NCI-H1105 (cell line): ENCODE results near the gene CHSY3.

Experiments
- DNase-seq: peaks from one replicate; lab custom pipeline; 2025; lab: John Stamatoyannopoulos, UW

Gene CHSY3

DNA sequence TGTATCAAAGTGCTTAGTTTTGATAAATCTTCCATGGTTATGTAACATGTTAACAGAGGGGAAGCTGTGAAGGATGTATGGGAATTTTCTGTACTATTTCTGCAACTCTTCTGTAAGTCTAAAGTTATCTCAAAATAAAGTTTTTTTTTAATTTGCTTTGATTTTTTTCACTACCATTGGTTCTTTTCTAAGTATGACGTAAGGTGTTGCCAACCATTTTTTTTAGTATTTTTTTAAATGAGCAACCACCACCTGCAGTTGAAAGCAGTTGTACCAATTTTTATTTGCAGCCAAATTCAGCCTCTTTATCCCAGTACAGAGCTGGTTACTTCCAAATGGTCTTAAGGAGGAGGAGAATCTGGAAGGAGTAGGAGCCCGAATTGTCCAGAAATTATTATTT is 192.2 kb downstream of the CHSY3 start:
- no peak for DNase-seq

DNA sequence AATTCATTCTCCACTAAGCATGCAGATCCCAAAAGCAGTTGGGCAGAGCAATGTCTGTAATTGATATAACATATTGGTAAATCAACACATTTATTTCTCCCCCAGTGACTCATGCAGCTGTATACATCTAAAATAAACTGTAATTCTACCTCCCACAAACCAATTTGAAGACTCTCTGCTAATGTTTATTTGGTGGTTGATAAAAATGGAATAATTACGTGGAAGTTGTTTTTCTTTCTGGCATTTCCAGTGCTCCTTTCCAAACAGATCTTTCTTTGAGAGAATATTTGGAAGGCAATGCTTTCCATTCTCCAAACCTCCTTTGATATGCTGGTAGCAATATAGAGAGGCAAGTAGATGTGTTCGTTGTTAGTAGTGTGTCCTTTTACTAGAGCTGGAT is 194.7 kb downstream of the CHSY3 start:
- DNase-seq, result no peak

DNA sequence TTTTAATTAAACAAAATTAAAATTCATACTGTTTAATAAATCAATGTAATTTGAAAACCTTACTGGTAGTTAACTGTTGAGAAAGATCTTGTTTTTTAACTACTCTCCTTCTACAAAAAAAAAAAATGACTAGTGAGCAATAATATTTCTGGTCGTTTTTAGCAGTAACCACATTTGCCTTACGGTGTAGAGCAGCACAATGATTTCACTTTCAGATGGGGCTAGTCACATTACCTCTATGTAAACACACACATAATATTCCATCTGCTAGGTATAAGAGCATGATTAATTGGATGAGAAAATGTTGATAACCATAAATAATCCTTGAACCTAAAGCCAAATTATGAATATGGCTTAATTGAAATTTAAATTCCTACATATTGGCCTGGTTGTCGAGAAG is 198.1 kb downstream of the CHSY3 start:
- DNase-seq, result no peak

DNA sequence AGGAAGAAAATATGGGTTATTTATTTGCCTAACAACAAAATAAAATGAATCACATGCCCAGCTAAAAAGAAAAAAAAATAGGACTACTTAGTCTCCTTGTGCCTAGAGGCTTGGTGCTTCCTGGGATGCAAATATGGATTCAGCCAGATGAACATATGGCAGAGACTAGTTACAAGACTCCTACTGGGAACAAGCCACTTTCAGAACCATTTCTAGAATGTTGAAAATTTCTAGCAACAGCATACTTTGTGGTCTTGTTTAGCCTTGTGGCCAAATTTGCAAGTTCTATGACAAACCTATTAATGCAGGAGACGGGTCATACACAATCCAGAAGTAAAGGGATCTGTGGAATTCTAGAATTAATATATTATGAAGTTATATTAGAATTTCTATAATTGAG is 198.7 kb downstream of the CHSY3 start:
- no peak for DNase-seq

DNA sequence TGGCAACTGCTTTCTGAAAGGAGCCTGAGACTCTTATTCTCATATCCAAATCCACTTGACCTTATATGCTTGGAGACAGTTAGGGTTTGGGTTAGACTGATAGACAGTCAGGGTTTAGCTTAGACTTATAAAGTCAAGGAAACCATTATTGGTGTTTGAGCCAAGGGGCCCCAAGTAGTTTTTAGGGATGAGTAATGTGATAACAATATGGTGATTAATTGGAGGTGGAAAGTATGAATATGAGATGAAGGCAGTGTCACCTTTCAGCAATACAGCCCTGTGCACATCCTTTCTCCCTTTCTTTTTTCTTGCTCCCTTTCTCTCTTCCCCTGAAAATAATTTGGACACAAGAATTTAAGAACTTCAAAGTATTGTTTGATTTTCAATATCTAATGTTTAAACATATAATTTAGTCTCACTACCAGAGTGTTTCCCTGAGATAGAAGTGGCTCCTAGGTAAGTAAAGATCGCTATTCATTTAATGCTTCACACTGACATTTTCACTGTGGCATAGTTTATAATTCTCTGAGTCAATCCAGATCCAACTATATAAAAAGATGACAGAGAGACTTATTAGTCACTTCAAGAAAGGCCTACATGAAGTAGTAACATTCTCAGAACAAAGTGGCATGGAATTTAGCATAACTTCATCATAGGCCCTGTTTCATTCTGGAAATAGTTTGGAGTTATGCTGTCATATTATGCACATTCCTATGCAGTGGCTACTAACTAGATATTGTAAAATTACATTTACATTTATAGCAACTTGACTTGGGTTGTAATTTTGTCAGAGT is 200.8 kb downstream of the CHSY3 start:
- no peak for DNase-seq

DNA sequence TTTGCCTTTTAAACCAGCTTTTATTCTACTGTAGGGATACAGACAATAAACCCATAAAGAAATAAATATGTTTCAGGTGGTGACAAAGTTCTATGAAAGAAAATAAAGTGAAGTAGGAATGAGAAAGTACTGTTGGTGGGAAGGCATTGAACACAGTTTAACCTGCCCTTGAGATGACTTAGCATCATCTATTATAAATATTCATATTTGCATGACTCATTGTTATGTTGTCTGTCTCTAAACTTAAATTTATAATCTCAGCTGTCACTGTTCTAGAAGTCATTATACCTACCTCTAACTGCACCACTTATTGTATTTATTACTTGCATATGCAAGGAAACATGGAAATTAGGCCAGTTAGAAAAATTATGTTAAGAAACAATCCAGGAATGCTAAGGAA is 202.2 kb downstream of the CHSY3 start:
- no peak for DNase-seq

DNA sequence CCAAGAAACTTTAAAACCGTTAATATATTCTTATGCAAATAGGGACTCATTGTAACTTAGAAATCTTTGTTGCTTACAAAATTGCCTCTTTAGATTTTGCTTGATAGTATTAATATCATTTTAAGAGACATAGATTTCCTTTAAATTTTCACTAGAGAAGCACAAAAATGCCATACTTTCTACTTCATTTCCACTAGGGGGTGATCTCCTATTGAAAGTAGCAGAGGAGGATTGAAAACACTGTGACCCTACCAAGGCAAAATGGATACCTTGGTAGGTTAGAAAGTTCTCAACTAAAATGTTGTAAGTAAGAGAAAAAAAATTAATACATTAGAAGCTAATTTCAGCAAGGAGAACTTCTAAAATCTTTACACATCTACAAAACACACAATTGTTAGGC is 204.9 kb downstream of the CHSY3 start:
- DNase-seq, result no peak

DNA sequence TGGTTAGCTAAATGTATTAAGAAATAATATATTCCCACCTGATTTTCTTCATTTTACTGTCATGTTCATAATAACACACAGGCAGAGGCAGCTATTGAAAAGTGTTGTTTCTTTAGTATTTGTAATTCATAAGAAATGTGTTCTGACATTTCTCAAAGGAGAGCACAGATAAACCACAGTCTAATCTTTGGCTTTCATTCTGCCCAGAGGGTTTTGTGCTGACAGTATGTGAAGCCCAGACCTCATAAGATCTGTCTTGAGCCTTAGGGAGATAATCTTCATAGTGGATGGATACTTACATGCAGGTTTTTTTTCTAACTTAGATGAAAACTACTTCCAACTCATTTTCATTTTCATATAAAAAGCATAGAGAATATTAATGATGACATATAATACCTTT is 206.1 kb downstream of the CHSY3 start:
- DNase-seq, result no peak

DNA sequence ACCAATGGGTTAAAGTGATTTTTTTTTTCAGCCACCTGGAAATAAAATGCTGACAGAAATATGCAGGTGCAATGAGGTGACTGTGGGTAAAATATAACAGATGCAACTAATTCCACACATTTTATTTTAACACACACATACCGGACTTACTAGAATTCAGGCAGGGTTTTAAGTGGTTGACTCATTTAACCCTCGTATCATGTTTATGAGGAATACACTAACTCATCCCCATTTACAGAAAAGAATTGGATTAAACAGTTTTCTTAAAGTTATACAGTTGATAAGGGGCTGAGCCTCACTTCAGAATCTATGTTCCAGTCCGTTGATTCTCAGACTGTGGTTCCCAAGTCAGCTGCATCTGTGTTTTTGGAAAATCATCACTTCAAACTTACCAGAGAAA is 207.5 kb downstream of the CHSY3 start:
- DNase-seq, result no peak

DNA sequence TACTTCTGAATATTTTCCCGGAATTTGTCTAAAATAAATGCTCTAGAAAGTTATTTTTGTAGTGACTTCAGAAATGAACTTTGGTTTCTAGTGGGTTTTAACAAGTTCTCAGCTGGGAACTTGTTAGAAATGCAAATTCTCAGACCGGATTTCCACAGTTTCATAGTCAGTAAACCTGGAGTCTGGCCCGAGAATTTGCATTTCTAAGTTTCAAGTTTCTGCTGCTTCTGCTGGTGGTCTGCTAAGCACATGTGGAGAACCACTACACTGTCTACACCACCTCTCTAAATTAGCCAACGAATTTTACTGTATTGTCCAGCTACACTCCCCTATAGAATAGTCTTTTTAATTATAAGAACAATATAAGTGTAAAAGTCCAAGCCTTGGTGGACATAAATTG is 208.0 kb downstream of the CHSY3 start:
- no peak for DNase-seq

DNA sequence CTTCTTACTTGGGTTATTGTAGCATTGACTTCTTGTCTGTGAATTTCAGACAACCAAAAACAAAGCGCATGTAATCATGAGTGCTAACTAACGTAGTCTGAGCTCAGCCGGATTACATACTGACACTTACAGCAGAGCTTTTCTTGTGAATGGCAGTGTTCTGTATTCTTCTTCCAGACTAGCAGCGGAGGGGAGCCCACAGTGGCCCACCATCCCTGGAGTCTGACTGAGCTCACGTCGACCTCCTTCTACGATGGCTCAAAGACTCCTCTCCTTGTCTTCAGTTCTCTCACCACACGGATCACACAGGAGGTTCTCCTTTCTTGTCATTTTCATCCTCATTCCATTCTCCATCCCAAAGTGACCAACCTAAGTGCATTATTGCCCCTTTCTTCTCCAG is 211.4 kb downstream of the CHSY3 start:
- no peak for DNase-seq

DNA sequence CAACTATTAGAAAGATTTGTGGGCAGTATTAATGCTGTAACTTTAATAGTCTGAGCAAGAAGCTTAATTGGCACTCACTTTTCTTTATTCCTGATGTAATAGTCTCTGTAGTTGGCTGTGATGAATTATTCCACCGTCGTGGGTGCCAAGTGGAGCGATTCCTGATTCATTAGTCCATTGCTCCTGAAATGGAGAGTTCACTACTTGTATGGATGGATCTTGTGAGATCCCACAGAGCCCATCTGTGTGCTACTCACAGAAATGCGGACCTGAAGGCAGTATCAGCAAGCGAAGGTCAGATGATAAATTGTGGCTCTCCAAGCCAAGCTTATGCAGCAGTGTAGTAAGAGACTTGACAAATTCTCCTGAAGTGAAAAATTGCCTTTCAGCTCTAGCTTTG is 212.2 kb downstream of the CHSY3 start:
- no peak for DNase-seq

DNA sequence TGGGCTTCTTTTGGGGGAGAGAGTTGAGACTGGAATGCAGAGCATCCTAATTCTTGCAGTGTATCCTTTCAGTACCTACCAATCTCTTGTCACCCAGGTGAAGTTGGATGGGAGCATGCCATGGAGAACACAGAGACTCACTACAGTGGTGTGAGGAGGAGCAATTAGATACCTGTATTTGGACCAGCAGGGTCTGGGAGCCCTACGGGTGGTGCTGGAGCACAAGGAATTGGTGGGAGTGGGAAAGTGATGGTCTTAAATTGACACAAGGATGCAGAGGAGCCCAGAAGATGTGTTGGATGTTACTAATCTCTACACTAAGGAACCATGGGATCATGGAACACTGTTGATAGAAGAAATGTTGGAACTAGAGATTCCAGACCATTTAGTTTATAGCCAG is 212.7 kb downstream of the CHSY3 start:
- no peak for DNase-seq

DNA sequence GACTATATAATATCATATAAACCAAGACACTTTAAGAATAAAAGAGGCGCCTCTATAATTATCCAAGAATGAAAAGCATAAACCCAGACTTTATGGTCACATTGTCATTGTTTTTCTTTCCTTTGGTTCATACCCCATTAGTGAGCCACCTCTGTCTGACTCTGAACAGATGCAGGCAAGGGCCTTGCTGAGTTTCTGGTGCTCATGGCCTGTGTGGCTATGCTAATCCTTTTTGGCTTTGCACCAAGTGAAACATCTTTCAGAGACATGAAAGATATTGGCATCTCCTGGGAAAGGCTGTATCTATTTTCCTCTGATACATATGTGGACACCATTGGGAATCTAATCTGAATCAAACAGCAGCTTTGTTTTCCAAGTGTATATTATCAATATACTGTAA is 222.5 kb downstream of the CHSY3 start:
- no peak for DNase-seq

DNA sequence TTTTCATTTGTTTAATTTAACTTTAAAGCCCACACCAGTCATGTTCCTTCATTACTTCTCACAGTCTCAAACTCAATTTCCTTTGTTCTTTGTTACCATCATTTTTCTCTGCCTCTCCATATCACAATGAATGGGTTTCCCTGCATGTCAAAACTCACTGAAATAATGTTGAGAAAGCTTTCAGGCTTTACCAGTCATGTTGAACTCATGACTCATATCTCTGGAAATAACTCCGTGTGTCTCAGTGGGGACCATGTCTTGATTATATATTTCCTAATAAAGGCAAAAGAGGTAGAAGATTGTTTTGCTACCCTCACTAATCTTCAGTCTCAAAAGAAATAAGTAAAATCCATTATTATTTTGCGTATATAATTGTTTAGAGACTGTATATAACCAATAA is 231.2 kb downstream of the CHSY3 start:
- DNase-seq, result no peak

DNA sequence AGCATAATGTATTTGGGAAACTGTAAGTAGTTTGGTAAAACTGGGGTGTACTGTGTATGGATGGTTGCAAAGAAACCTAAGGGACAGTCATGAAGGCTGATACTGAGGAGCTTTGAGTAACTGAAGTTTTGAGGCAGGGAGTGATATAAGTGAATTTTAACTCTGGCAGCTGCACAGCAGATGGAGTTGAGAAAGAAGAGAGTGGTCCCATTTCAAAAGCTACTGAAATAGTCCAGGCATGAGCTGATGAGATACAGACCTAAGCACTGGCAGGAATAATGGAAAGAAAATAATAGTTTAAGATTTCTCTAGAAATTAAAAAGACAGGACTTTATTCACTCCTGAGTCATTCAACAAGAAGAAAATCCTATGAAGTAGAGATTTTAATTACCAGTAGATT is 232.0 kb downstream of the CHSY3 start:
- DNase-seq, result no peak

DNA sequence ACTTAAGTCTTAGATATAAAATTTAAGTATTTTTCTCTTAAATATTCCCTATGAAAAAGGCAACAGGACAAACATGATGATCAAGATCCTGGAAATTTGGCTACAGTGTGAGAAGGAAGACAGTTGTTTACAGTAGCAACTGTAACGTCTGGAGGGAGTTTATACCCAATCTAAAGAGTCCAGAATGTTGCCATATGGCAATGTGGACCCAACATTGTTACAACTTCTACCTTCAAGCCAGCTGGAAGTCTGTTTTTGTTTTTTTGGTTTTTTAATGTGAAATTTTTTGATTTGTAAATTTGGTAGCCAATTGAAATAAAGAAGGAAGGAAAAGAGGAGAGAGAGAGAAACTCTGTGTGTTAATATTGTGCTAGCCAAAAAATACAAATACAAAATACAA is 233.4 kb downstream of the CHSY3 start:
- DNase-seq, result no peak

DNA sequence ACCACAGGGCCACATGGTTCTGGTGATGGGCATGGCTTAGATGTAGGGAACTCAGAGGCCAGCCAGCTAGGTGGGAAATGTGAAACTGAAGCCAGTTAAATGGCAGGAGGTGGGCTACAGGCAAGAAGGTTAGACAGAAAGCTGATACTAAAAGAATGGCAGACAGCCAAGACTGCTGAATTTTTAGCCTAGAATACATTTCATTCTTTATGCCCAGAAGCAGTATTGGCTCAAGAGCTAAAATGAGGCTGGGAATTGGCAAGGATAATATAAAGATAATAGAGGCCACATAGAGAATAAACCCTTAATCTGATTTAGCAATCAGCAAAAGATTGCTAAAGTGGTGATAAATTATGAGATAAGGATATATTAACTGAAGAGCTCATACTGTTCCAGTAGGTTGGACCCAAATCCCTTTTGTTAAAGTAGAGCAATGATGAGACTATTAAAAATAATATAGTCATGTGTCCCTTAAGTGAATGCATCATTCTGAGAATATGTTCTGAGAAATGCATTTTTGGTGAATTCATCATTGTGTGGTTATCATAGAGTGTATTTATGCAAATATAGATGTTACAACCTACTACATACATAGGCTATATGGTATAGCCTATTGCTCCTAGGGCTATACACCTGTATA is 234.3 kb downstream of the CHSY3 start:
- DNase-seq, result no peak

DNA sequence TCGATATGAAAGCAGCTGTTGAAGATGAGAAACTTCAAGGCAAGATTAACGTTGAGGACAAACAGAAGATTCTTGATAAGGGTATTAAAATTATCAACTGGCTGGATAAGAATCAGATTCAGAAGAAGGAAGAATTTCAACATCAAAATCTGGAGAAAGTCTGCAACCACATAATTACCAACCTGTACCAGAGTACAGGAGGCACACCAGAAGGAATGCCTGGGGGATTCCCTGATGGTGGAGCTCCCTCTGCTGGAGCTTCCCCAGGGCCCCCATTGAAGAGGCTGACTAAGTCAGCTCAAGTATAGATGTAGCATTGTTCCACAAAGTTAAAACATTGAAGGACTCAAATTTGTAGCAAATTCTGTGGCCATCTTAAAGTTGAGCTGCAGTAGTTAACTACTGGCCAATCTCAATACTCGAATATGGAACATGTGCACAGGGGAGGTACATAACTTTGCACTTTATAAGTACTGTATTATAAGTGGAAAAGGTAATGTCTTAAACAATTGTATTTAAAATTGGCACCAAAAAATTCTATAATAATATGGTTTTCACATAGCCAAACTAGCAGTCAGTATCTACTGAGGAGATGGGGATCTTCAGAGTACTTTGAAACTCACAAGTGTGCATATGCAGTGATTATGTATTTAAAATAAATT is 237.5 kb downstream of the CHSY3 start:
- DNase-seq, result no peak

DNA sequence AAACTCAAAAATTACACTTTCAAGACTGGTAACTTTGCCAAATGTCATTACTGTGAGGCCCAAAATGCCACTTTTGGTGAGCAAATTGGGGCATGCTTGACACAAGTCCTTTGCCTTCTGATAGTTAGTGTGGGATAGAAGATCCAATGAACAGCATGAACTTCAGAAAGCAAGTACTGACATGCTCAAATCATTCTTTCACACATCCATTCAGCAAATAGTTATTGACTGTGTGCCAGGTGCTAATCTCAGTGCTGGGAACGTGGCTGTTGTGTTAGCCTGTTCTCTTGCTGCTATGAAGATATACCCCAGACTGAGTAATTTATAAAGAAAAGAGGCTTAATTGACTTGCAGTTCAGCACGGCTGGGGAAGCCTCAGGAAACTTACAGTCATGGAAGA is 247.0 kb downstream of the CHSY3 start:
- no peak for DNase-seq

DNA sequence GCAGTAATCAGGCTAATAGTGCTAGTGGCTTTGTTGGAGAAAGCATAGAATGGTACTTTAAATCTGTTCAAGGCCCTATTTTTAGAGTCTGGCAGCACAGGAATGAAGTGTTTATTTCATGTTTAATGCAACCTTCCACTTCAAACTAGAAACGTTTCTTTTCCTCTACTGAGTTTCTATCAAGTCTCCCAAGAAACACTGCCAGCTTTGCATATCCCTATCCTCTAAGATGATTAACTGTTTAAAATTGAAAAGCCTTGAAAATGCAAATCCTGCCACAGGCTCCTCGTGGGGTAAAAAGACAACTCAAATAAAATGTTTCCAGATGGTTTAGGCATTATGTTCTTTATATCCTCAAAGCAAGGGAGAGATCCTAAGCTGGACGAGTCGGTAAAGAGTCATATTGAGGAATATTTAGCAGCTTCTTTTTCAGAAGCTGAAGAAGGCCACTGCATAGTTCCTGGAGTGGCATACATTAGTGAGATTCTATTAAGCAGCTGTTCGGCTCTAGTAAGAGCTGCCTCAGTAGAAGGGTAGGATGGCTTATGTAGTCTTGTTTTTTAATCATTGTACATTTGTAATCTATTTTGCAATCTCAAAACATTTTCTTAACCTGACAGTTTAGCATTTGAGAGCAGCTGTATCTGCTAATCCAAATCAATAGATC is 251.2 kb downstream of the CHSY3 start:
- DNase-seq, result no peak

DNA sequence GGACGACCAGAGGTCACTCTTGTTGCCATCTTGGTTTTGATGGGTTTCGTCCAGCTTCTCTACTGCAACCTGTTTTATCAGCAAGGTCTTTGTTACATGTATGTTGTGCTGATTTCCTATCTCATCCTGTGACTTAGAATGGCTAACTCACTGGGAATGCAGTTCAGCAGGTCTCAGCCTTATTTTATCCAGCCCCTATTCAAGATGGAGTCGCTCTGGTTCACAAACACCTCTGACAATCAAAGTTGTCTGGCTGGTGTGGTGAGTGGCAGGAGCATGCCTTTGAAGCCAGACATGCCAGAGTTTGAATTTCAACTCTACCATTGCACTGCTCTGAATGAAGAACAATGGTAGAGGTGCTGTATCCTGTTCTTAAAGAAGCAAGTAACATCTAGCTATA is 253.8 kb downstream of the CHSY3 start:
- no peak for DNase-seq

DNA sequence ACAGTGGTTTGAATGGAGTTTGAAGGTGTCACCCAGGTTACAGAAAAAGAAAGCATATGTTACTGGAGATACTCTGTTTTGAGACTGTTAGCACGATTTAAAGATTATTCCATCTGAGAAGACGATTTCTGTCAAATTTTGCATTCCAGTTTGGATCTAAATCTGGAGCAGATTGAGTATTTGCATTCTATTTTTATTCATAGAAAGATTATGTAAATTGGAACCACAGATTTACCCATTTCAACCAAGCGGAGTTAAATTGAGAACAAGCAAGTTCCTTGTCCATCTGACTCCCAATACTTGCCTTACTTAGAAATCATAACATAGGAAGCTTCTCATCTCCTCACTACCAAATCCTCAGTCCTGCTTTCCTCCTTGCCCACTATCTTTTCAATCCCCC is 255.7 kb downstream of the CHSY3 start:
- no peak for DNase-seq
